ENCODE measurements around the gene AMOTL1.

- no peak for TF ChIP-seq POLR2A (IDR thresholded peaks at IDR 0.05; ENCODE audit: control extremely low read depth in 1 of 2, low read depth in 2 of 2, low read length in 2 of 2)
- TF ChIP-seq RNF2 (IDR thresholded peaks at IDR 0.05; ENCODE audit: borderline replicate concordance, low read depth, low read length, missing control alignments, poor library complexity, severe bottlenecking) = no peak
- no peak for TF ChIP-seq CTCF (IDR thresholded peaks at IDR 0.05; ENCODE audit: control extremely low read depth in 1 of 3, insufficient read depth in 1 of 3, low read depth in 1 of 3, low read length in 3 of 3)
- TF ChIP-seq ATF3 (IDR thresholded peaks at IDR 0.05; ENCODE audit: insufficient read depth, low read depth, low read length) = no peak
- TF ChIP-seq ZNF274 (IDR thresholded peaks at IDR 0.05; ENCODE audit: borderline replicate concordance, extremely low read depth, low read length) = no peak
- TF ChIP-seq SIRT6 (IDR thresholded peaks at IDR 0.05; ENCODE audit: low read length) = no peak
- TF ChIP-seq KDM5A (IDR thresholded peaks at IDR 0.05; ENCODE audit: low read length) = no peak
- no peak for TF ChIP-seq SP2 (IDR thresholded peaks at IDR 0.05; ENCODE audit: low read length)
- no peak for TF ChIP-seq RAD21 (IDR thresholded peaks at IDR 0.05 in 1 of 2, conservative IDR thresholded peaks at IDR 0.05 in 1 of 2; ENCODE audit: low read depth in 2 of 2, low read length in 2 of 2)
- no peak for TF ChIP-seq MAX (IDR thresholded peaks at IDR 0.05)
- TF ChIP-seq EP300 (IDR thresholded peaks at IDR 0.05; ENCODE audit: borderline replicate concordance in 1 of 2, low read depth in 2 of 2, low read length in 2 of 2) = no peak
- no peak for TF ChIP-seq ATF2 (IDR thresholded peaks at IDR 0.05; ENCODE audit: low read length)
- no peak for TF ChIP-seq POLR2AphosphoS5 (IDR thresholded peaks at IDR 0.05; ENCODE audit: low read depth, low read length)
- TF ChIP-seq FOSL1 (IDR thresholded peaks at IDR 0.05; ENCODE audit: insufficient read depth, low read depth, low read length) = no peak
Measured at GRCh38 chr11:94821439-94821838, 53.3 kb downstream of the AMOTL1 start.
